Heart left ventricle (tissue), 16 donors: ENCODE data around the gene KDM6B. TPM values are rescaled to one million over a fixed set of nuclear protein-coding genes. Genes with fewer than 3 reads are reported as not detected.

Source experiments
- ATAC-seq, 4 donors: fragments of 200-7000 bp; cut with Tn5 transposase; one replicate each; pipeline ENCODE4 v1.9.1; 2020 to 2022; ENCODE audit warnings: moderate library complexity in 4 of 4, mild to moderate bottlenecking in 3 of 4, moderate number of reproducible peaks in 1 of 4
- DNase-seq, 5 donors: peaks; one replicate each; pipeline ENCODE4 v3.0.0-alpha.2; 2020
- H3K27ac ChIP-seq, 12 donors: fragments of 200-600 bp; sonication (generic) in 4 of 12; one replicate each; pipeline versions ENCODE4 v1.5.0 to v1.8.0; 2016 to 2022; ENCODE audit warnings: mild to moderate bottlenecking in 2 of 12
- H3K27me3 ChIP-seq, 9 donors: fragments of 200-600 bp; sonication (generic) in 2 of 9; one replicate each; pipeline versions ENCODE4 v1.5.1 to v1.8.0; 2016 to 2022; ENCODE audit warnings: mild to moderate bottlenecking in 3 of 9
- H3K36me3 ChIP-seq, 9 donors: fragments of 200-600 bp; sonication (generic) in 2 of 9; one replicate each; pipeline versions ENCODE4 v1.5.0 to v1.8.0; 2018 to 2022; ENCODE audit warnings: mild to moderate bottlenecking in 2 of 9
- H3K4me1 ChIP-seq, 12 donors: fragments of 200-600 bp; sonication (generic) in 4 of 12; one replicate each; pipeline versions ENCODE4 v1.5.0 to v1.8.0; 2016 to 2022; ENCODE audit warnings: mild to moderate bottlenecking in 3 of 12
- H3K4me3 ChIP-seq, 12 donors: fragments of 200-600 bp; sonication (generic) in 4 of 12; one replicate each; pipeline versions ENCODE4 v1.5.0 to v1.8.0; 2017 to 2022; ENCODE audit warnings: mild to moderate bottlenecking in 9 of 12, moderate library complexity in 4 of 12
- H3K9me3 ChIP-seq, 12 donors: fragments of 200-600 bp; sonication (generic) in 4 of 12; one replicate each; pipeline versions ENCODE4 v1.5.0 to v1.8.0; 2016 to 2022; ENCODE audit warnings: mild to moderate bottlenecking in 1 of 12
- CTCF ChIP-seq, 12 donors: fragments of 200-600 bp; sonication (generic) in 4 of 12; IDR thresholded peaks; one replicate each; pipeline versions ENCODE4 v1.5.0 to v1.8.0; 2018 to 2022; ENCODE audit warnings: antibody characterized with exemption in 12 of 12, mild to moderate bottlenecking in 5 of 12
- POLR2A ChIP-seq, 2 donors: fragments of 450-650 bp; IDR thresholded peaks; one replicate each; pipeline ENCODE4 v1.6.1; 2017; ENCODE audit warnings: antibody characterized with exemption in 2 of 2, mild to moderate bottlenecking in 2 of 2, moderate library complexity in 2 of 2
- WGBS, 4 donors: extraction: QIAGEN DNeasy Blood & Tissue Kit in 2 of 4; methylation state at CpG; one replicate each; pipeline versions ENCODE4 v1.1.5 to v1.1.7; 2013 to 2018; 5-methylcytosine and 5-hydroxymethylcytosine counted together
- intact Hi-C, 10 donors: fragments of 100-400 bp; cut with DNase I; formaldehyde crosslinking; loops; one replicate each; pipeline versions ENCODE4 v1.11.1 to v1.14.2; 2022
- polyA plus RNA-seq, 2 donors: library from polyadenylated mRNA; stranded (reverse); fragments of 200-250 nt; gene quantifications; one replicate each; pipeline ENCODE4 v1.2.3, GENCODE V29; 2013
- total RNA-seq, 9 donors: library from RNA; depleted of rRNA in 2 of 9; stranded (reverse); fragments of >200 nt in 2 of 9; fragmentation: NEBNext Ultra II Directional in 3 of 9; extraction: Animal tissue kit (Norgen Biotek cat#: 25700) in 3 of 9; gene quantifications; one replicate each; pipeline versions ENCODE4 v1.1.0 to v1.2.4, GENCODE V29; 2016 to 2023
- donor health status: ischemic (EF 13 %, LVEDD 7.1; RV severe dilation, severe dysfunction).
- donor health status: healthy with polysubstance abuse.
- donor health status: DM: no; HTN: yes; CAD: no.
- donor health status: DM: no; HTN: no; CAD: no.
- donor health status: ischemic (EF 25% LVEDD 6.9; RV normal size, moderate dysfunction).
- donor health status: ischemic (EF 25% LVEDD 5.7; RV mildly dilated, moderate dysfunction).
- donor health status: healthy.
- donor health status: DM: yes; HTN: yes; CAD: no.
- donor health status: ischemic (EF 35%, LVEDD 5.7; RV mildly dilated, moderate dysfunction).
- donor health status: nonischemic (EF 11% LVEDD 7.7; RV severe dilation, severe dysfunction).
- donor health status: DM: yes; HTN: yes; CAD: no.
- donor health status: PGD.
- donor health status: ischemic (EF 29% LVEDD 5.4; RV normal size, mild dysfunction).
- donor health status: nonischemic (EF 23%, LVEDD 6.1; RV moderate dilation, normal function).

The KDM6B gene
- total and polyA plus RNA-seq, 11 donors: 7.4 to 29.3 (median 20.6) TPM

GRCh38 chr17:7873051-7873450, 39.0 kb downstream of the KDM6B start:
- Histone ChIP-seq H3K27ac (no peak overlapping the region), H3K36me3 (peaks cover 0 to 26% (median 6%) of the 10 kb centered on the region in 9 donors), H3K4me3 (no peak overlapping the region), H3K9me3 (no peaks in the 10 kb centered on the region), H3K27me3 (no peaks in the 10 kb centered on the region), H3K4me1 (peaks cover 0 to 12% (median 0%) of the 10 kb centered on the region in 12 donors)
- TF ChIP-seq CTCF (IDR thresholded peaks at IDR 0.05): no peak
- no peak for TF ChIP-seq POLR2A (IDR thresholded peaks at IDR 0.05)
- 71 to 79% (median 74%) methylated on average over 4 of the region's 4 CpGs for WGBS, 4 donors
- DNase-seq (no peak), ATAC-seq (no peak)
- intact Hi-C loops: no loop called here

DNA sequence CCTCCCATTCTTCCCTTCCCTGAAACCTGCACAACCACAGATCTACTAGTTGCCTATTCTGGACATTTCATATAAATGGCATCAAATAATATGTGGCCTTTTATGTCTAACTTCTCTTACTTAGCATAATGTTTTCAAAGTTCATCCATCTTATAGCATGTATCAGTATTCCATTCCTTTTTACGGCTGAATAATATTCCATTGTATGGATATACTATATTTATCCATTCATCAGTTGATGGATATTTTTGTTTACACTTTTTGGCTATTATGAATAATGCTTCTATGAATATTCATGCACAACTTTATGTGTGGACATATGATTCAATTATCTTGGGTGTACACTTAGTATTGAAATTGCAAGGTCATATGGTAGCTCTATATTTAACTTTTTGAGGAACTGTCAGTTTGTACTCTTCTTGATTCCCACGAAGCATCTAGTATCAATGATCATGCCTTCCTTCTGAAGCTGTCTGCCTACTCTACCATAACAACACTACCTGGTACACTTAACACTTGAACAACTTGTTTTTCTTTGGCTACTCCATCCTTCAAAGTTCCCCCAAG, 41.9 kb downstream of the KDM6B start:
- no peak for ATAC-seq
- Histone ChIP-seq H3K27ac (no peak overlapping the region), H3K4me1 (peaks cover 0 to 20% (median 0%) of the 10 kb centered on the region in 12 donors), H3K9me3 (no peaks in the 10 kb centered on the region), H3K36me3 (peaks cover 0 to 49% (median 8%) of the 10 kb centered on the region in 9 donors), H3K27me3 (no peaks in the 10 kb centered on the region), H3K4me3 (no peak overlapping the region)
- intact Hi-C loops: no loop called here
- 70 to 76% (median 73%) methylated on average over 2 of the region's 2 CpGs for WGBS, 4 donors
- TF ChIP-seq CTCF (IDR thresholded peaks at IDR 0.05) (no peak), POLR2A (IDR thresholded peaks at IDR 0.05) (no peak)
- DNase-seq: no peak

- Histone ChIP-seq H3K27me3 (no peaks in the 10 kb centered on the region), H3K9me3 (no peaks in the 10 kb centered on the region), H3K4me3 (no peak overlapping the region), H3K27ac (no peak overlapping the region), H3K36me3 (peaks cover 0 to 59% (median 8%) of the 10 kb centered on the region in 9 donors), H3K4me1 (peaks cover 0 to 43% (median 0%) of the 10 kb centered on the region in 12 donors)
- DNase-seq (no peak), ATAC-seq (no peak)
- TF ChIP-seq POLR2A (IDR thresholded peaks at IDR 0.05) (no peak), CTCF (IDR thresholded peaks at IDR 0.05) (no peak)
- intact Hi-C loops: no loop called here
- 88 to 97% (median 95%) methylated on average over 7 of the region's 7 CpGs for WGBS, 4 donors
Observed at GRCh38 chr17:7878234-7878633, 44.2 kb downstream of the KDM6B start.

DNA sequence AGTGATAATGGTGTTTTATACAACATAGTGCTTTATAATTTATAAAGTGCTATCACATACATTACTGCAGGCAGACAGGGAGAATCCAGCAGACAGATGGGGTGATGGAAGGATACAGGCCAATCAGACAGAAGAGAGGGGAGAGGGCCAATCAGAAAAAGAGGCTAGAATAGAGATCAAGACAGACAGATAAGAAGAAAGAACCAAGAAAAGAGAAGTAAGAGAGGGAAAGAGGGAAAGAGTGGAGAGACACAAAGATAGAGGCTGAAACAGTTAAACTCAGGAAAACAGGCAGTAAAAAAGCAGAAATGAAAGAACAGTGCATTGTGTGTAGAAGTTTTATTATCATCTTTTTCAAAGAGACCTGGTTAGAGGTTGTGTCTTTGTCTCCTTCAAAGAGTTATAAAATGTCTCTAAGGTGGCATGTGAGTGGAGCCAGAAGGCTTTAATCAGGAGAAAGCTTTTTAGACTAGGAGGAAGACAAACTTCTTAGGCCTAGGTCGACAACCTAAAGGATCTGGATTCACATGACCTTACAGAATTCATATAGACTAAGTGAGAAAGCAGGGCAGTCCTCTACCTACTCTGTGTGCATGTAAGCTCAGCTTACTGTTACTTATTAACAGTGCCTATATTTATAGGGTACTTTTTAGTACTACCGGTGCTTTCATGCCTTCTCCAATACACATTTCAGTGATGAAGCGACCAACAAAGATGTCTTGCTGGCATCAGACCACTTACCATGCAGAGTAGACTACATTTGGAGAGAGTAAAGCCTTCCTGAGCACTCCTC, 46.3 kb downstream of the KDM6B start:
- H3K4me1 ChIP-seq: peaks cover 0 to 50% (median 0%) of the 10 kb centered on the region in 12 donors
- DNase-seq: no peak
- TF ChIP-seq POLR2A (IDR thresholded peaks at IDR 0.05): no peak
- no peak for TF ChIP-seq CTCF (IDR thresholded peaks at IDR 0.05)
- H3K27ac ChIP-seq: peak overlapping the region in 1 of 12 donors; percentile 44
- 71 to 80% (median 77%) methylated on average over 3 of the region's 3 CpGs for WGBS, 4 donors
- intact Hi-C loops: no loop called here
- H3K27me3 ChIP-seq: no peaks in the 10 kb centered on the region
- H3K4me3 ChIP-seq: no peak overlapping the region
- ATAC-seq: no peak
- H3K9me3 ChIP-seq: no peaks in the 10 kb centered on the region
- peaks cover 0 to 56% (median 6%) of the 10 kb centered on the region in 9 donors for H3K36me3 ChIP-seq
